GM12874 (cell line): ENCODE results near the gene TMEM131.

Experiments used
- CTCF ChIP-seq: IDR thresholded peaks from 2 replicates; pipeline ENCODE4 v1.5.1; 2011; ENCODE audit warnings: low read depth, mild to moderate bottlenecking, control low read depth, low read length, moderate library complexity; ENCODE audit not compliant: insufficient read depth

Gene TMEM131

DNA sequence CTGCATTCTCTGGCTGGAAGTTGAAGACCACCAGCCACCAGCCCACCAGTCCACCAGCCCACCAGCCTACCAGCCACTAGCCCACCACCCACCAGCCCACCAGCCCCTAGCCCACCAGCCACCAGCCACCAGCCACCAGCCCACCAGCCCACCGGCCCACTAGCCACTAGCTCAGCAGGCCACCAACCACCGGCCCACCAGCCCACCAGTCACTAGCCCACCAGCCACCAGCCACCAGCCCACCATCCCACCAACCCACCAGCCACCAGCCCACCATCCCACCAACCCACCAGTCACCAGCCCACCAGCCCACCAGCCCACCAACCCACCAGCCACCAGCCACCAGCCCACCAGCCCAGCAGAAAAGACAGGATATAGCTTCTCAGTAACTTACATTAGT lies 18.6 kb upstream of the TMEM131 start:
- TF ChIP-seq CTCF: no peak

DNA sequence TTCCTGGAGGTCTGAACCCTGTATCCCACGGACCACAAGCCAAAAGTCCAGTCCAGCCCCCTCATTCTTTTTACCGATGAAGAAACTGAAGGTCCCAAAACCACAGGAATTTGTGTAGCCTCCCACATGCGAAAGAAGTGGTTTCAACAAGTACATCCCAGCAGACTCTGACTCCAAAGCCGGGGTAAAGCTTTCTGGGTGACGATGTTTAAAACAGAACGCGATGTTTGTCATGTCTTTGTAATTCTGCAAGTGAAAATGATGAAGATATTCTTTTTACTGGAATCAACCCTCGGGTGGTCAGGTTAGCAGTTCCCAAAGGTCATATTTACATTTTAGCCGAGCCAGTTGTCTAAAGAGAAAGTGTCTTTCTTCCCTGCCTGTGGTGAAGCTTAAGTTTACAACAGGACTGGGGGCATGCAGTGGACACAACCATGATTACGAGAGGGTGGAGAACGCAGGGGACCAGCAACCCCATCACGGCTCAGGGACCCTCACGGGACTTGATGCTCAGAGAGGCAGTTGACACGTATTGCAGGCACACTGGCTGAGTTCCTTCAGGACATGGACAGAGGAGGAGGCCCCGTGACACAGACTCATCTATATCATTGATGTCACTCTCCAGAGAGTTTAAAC lies 17.8 kb upstream of the TMEM131 start:
- no peak for TF ChIP-seq CTCF

DNA sequence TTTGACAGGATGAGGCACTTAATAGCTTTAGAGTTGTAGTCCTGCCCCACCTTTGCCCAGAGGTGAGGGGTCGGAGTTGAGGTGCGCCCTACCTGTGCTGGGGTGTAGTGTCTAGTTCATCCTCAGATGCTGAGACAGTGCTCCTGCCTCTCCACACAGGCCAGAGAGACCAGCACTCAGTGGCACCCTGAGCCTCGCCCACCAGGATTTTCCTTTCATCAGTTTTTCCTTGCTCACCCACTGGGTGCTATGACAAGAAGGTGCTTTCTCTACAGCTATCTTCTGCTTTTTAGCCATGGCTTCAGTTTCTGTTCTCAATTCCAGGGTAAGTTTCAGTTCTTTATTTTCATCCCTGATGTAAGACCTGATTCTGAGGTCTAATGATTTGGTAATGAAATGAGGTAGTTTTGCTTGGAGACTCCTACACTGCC lies 16.8 kb upstream of the TMEM131 start:
- no peak for TF ChIP-seq CTCF

DNA sequence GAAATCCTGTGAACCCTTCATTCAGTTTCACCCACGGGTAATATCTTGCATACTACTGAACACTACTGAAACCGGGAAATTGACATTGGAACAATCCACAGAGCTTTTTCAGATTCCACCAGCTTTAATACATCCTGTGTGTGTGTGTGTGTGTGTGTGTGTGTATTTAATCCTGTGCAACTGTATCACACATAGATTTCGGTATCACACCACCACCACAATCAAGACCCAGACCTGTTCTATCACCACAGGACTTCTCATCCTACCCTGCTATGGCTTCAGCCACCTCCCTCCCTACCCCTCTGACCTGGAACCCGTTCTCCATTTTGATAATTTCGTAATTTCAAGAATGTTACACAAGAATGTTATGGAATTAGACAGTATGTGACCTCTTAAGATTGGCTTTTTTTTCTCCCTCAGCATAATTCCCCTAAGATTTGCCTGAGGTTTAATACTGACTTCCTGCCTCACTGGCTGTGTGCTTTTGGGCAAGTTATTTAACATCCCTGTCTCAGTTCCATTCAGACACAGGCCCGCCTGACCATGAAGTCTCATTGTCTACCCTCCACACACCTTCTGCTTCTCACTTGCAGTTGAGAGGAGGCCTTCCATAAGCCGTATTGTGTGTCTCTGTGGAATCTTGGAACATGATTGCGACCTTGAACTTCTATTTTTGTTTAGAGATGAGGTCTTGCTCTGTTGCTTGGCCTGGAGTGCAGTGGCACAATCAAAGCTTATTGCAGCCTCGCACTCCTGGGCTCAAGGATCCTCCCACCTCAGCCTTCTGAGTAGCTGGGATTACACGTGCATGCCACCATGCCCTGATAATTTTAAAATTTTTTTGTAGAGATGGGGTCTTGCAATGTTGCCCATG lies 14.4 kb upstream of the TMEM131 start:
- no peak for TF ChIP-seq CTCF

DNA sequence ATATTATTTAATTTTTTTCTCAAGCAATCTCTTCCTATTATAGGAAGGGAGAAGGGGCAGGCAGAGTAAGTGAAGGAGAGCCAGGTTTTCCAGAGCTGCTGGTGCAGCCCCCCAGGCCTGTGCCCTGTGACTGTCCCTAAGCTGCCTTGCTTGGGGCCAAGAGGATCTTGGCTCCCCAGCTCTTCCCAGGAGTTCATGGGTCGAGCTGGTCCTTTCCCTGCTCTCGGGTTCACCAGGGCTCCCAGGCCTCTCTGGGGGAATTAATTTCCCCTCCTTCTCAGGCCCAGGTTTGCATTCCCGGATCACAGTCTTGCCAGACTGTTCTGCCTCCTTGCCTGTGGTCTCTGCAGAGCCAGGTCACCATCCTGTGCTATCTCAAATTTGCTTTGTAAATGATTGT lies 12.7 kb upstream of the TMEM131 start:
- TF ChIP-seq CTCF: no peak

DNA sequence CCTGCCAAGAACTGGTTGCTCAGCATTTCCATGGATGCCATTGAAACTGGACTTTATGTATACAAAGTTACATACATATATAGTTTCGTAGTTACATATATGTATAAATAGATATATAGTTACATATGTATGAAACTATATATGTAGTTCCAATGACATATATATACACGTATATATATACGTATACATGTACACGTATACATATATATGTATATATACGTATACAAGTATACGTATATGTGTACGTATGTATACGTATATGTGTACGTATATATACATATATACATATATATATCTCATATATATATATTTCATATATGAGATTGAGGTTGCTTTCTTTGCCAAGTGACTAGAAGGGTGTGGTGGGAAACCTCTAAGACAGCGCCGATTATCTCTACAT lies 10.6 kb upstream of the TMEM131 start:
- TF ChIP-seq CTCF: no peak

DNA sequence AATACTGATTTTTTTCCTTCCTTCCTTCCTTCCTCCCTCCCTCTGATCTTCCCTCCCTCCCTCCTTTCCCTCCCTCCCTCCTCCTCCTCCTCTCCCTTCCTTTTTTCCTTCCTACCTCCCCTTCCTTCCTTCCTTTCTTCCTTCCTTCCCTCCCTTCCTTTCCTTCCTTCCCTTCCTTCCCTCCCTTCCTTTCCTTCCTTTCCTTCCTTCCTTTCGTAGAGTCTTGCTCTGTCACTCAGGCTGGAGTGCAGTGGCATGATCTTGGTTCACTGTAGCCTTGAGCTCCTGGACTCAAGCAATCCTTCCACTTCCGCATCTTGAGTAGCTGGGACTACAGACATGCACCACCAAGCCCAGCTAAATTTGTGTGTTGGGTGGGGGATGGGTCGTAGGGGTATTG lies 8.9 kb upstream of the TMEM131 start:
- TF ChIP-seq CTCF: no peak
